SK-N-SH treated with all-trans-retinoic acid at 6 μM for 48 hours (cell line): ENCODE data around the gene TARS2.

Experiments used
- ATAC-seq: fragments of 200-7000 bp; cut with Tn5 transposase; 3 replicates; pipeline ENCODE4 v1.9.1; 2020; ENCODE audit warnings: mild to moderate bottlenecking, moderate library complexity
- ARNTL ChIP-seq: fragments of 450-650 bp; formaldehyde crosslinking; IDR thresholded peaks from 2 replicates; pipeline ENCODE4 v1.5.0; 2020; ENCODE audit warnings: low read depth, mild to moderate bottlenecking, moderate library complexity, borderline replicate concordance
- BACH2 ChIP-seq: fragments of 250-450 bp; sonication (Bioruptor Pico); IDR thresholded peaks from 2 replicates; pipeline ENCODE4 v1.9.0; 2021; ENCODE audit warnings: mild to moderate bottlenecking, borderline replicate concordance
- CSDC2 ChIP-seq: fragments of 250-450 bp; sonication (Bioruptor Pico); IDR thresholded peaks from 2 replicates; pipeline ENCODE4 v1.5.0; 2020; ENCODE audit warnings: mild to moderate bottlenecking, moderate library complexity
- ESRRG ChIP-seq: fragments of 250-450 bp; sonication (Bioruptor Pico); IDR thresholded peaks from 2 replicates; pipeline ENCODE4 v1.6.1; 2021; ENCODE audit warnings: mild to moderate bottlenecking
- GLIS3 ChIP-seq: fragments of 250-450 bp; sonication (Bioruptor Pico); IDR thresholded peaks from 2 replicates; pipeline ENCODE4 v1.5.0; 2020; ENCODE audit warnings: mild to moderate bottlenecking, moderate library complexity
- ISL1 ChIP-seq: fragments of 250-450 bp; sonication (Bioruptor Pico); IDR thresholded peaks from 2 replicates; pipeline ENCODE4 v2.1.2; 2022; ENCODE audit warnings: mild to moderate bottlenecking, moderate library complexity
- OSR1 ChIP-seq: fragments of 250-450 bp; sonication (Bioruptor Pico); IDR thresholded peaks from 2 replicates; pipeline ENCODE4 v1.8.0; 2022; ENCODE audit warnings: moderate library complexity, mild to moderate bottlenecking, inconsistent platforms
- PPARA ChIP-seq: fragments of 250-450 bp; sonication (Bioruptor Pico); IDR thresholded peaks from 2 replicates; pipeline ENCODE4 v1.5.0; 2020; ENCODE audit warnings: mild to moderate bottlenecking, borderline replicate concordance
- RARB ChIP-seq: fragments of 250-450 bp; sonication (Bioruptor Pico); IDR thresholded peaks from 2 replicates; pipeline ENCODE4 v1.8.0; 2021; ENCODE audit warnings: mild to moderate bottlenecking, moderate library complexity
- SNAI2 ChIP-seq: fragments of 250-450 bp; sonication (Bioruptor Pico); IDR thresholded peaks from 2 replicates; pipeline ENCODE4 v1.5.0; 2020; ENCODE audit warnings: mild to moderate bottlenecking, moderate library complexity
- TCF4 ChIP-seq: fragments of 250-450 bp; sonication (Bioruptor Pico); IDR thresholded peaks from 2 replicates; pipeline ENCODE4 v1.8.0; 2021; ENCODE audit warnings: mild to moderate bottlenecking, moderate library complexity, borderline replicate concordance
- TOX ChIP-seq: fragments of 250-450 bp; sonication (Bioruptor Pico); IDR thresholded peaks from 2 replicates; pipeline ENCODE4 v1.8.0; 2021; ENCODE audit warnings: mild to moderate bottlenecking, moderate library complexity, borderline replicate concordance
- ZC3H10 ChIP-seq: fragments of 250-450 bp; sonication (Bioruptor Pico); IDR thresholded peaks from 2 replicates; pipeline ENCODE4 v1.5.1; 2021; ENCODE audit warnings: mild to moderate bottlenecking, moderate library complexity
- ZFP3 ChIP-seq: fragments of 250-450 bp; sonication (Bioruptor Pico); IDR thresholded peaks from 2 replicates; pipeline ENCODE4 v1.5.0; 2020; ENCODE audit warnings: mild to moderate bottlenecking, moderate library complexity
- ZNF565 ChIP-seq: fragments of 450-650 bp; formaldehyde crosslinking; conservative IDR thresholded peaks from 2 replicates; pipeline ENCODE4 v1.5.0; 2020; ENCODE audit warnings: low read depth, mild to moderate bottlenecking, moderate library complexity
- ZNF70 ChIP-seq: fragments of 450-650 bp; formaldehyde crosslinking; IDR thresholded peaks from 2 replicates; pipeline ENCODE4 v1.5.0; 2020; ENCODE audit warnings: mild to moderate bottlenecking, moderate library complexity
- ZNF8 ChIP-seq: fragments of 450-650 bp; formaldehyde crosslinking; IDR thresholded peaks from 2 replicates; pipeline ENCODE4 v1.5.0; 2020; ENCODE audit warnings: mild to moderate bottlenecking, moderate library complexity
- TF ChIP-seq, protein P1 (sequence below): fragments of 250-450 bp; sonication (Bioruptor Pico); IDR thresholded peaks from 2 replicates; pipeline ENCODE4 v1.5.1; 2020; ENCODE audit warnings: low read depth, mild to moderate bottlenecking, moderate library complexity
- TF ChIP-seq, protein P2 (sequence below): fragments of 250-450 bp; sonication (Bioruptor Pico); IDR thresholded peaks from 2 replicates; pipeline ENCODE4 v1.8.0; 2021; ENCODE audit warnings: low read depth, mild to moderate bottlenecking, moderate library complexity, borderline replicate concordance
- TF ChIP-seq, protein P3 (sequence below): fragments of 250-450 bp; sonication (Bioruptor Pico); IDR thresholded peaks from 2 replicates; pipeline ENCODE4 v1.8.0; 2020; ENCODE audit warnings: mild to moderate bottlenecking, moderate library complexity, borderline replicate concordance
- TF ChIP-seq, protein P4 (sequence below): fragments of 250-450 bp; sonication (Bioruptor Pico); IDR thresholded peaks from 2 replicates; pipeline ENCODE4 v1.5.0; 2020; ENCODE audit warnings: mild to moderate bottlenecking, moderate library complexity
- TF ChIP-seq, protein P5 (sequence below): fragments of 250-450 bp; sonication (Bioruptor Pico); IDR thresholded peaks from 2 replicates; pipeline ENCODE4 v1.5.1; 2021; ENCODE audit warnings: mild to moderate bottlenecking, moderate library complexity

Gene TARS2

DNA sequence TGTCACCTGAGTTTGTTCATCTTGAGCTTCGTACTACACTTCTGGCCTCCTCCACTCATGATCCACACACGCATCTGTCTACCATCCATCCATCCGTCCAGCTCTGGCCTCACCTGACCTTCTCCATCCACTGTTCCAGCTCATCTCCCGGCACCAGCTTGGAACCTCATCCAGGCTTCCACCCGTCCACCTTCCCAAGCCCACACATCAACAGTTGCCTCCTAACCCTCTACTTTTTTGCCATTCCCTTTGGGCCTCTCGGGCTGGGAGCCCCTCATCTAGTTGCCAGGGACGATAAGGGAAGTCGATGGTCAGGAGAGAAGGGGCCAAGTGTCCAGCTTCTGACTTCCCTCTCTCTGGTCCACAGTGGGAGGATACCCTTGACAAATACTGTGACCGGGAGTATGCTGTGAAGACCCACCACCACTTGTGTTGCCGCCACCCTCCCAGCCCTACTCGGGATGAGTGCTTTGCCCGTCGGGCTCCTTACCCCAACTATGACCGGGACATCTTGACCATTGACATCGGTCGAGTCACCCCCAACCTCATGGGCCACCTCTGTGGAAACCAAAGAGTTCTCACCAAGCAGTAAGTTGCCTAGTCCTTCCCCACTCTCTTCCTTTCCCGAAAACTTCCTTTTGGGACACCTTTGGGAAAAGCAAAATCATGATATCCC is 24.9 kb downstream of the TARS2 start (continued):
- no peak for TF ChIP-seq ZNF70 (CRISPR knock-in tag)
- no peak for TF ChIP-seq ARNTL (CRISPR knock-in tag)
- TF ChIP-seq, protein P1, sequence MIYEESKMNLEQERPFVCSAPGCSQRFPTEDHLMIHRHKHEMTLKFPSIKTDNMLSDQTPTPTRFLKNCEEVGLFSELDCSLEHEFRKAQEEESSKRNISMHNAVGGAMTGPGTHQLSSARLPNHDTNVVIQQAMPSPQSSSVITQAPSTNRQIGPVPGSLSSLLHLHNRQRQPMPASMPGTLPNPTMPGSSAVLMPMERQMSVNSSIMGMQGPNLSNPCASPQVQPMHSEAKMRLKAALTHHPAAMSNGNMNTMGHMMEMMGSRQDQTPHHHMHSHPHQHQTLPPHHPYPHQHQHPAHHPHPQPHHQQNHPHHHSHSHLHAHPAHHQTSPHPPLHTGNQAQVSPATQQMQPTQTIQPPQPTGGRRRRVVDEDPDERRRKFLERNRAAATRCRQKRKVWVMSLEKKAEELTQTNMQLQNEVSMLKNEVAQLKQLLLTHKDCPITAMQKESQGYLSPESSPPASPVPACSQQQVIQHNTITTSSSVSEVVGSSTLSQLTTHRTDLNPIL: no peak
- TF ChIP-seq OSR1 (CRISPR knock-in tag): no peak
- TF ChIP-seq TOX (CRISPR knock-in tag): no peak

DNA sequence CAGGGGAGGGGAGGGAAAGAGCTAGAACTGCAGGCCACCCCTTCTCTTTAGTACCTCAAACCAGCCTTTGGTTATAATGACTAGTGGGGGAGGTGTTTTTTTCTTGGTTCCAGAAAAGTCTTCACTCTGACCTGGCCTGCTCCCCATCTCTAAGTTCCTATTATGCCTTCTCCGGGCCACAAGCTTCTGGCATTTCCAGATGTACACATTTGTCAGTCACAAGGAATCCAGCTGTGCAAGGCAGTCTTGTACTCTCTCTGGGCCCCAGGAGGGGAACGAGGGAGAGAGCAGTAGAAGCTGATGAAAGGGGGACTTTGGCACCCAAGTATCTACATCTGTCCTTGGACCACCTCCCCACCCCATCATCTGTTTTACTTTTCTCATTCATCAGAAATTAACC is 25.6 kb downstream of the TARS2 start:
- ATAC-seq: no peak
- TF ChIP-seq ESRRG (CRISPR knock-in tag) (no peak), CSDC2 (CRISPR knock-in tag) (no peak), TOX (CRISPR knock-in tag) (no peak), TCF4 (CRISPR knock-in tag) (no peak), ZC3H10 (no peak), ZNF565 (CRISPR knock-in tag) (no peak), SNAI2 (CRISPR knock-in tag) (no peak), RARB (CRISPR knock-in tag) (no peak), ZNF8 (CRISPR knock-in tag) (no peak), PPARA (CRISPR knock-in tag) (no peak), ISL1 (CRISPR knock-in tag) (no peak), ZFP3 (CRISPR knock-in tag) (no peak), BACH2 (CRISPR knock-in tag) (no peak), GLIS3 (CRISPR knock-in tag) (no peak), ZNF70 (CRISPR knock-in tag) (no peak), ARNTL (CRISPR knock-in tag) (no peak)
- TF ChIP-seq, protein P2, sequence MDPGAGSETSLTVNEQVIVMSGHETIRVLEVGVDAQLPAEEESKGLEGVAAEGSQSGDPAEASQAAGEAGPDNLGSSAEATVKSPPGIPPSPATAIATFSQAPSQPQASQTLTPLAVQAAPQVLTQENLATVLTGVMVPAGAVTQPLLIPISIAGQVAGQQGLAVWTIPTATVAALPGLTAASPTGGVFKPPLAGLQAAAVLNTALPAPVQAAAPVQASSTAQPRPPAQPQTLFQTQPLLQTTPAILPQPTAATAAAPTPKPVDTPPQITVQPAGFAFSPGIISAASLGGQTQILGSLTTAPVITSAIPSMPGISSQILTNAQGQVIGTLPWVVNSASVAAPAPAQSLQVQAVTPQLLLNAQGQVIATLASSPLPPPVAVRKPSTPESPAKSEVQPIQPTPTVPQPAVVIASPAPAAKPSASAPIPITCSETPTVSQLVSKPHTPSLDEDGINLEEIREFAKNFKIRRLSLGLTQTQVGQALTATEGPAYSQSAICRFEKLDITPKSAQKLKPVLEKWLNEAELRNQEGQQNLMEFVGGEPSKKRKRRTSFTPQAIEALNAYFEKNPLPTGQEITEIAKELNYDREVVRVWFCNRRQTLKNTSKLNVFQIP (CRISPR knock-in tag): no peak
- TF ChIP-seq, protein P3, sequence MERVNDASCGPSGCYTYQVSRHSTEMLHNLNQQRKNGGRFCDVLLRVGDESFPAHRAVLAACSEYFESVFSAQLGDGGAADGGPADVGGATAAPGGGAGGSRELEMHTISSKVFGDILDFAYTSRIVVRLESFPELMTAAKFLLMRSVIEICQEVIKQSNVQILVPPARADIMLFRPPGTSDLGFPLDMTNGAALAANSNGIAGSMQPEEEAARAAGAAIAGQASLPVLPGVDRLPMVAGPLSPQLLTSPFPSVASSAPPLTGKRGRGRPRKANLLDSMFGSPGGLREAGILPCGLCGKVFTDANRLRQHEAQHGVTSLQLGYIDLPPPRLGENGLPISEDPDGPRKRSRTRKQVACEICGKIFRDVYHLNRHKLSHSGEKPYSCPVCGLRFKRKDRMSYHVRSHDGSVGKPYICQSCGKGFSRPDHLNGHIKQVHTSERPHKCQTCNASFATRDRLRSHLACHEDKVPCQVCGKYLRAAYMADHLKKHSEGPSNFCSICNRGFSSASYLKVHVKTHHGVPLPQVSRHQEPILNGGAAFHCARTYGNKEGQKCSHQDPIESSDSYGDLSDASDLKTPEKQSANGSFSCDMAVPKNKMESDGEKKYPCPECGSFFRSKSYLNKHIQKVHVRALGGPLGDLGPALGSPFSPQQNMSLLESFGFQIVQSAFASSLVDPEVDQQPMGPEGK (CRISPR knock-in tag): no peak
- TF ChIP-seq, protein P1: no peak
- TF ChIP-seq, protein P4, sequence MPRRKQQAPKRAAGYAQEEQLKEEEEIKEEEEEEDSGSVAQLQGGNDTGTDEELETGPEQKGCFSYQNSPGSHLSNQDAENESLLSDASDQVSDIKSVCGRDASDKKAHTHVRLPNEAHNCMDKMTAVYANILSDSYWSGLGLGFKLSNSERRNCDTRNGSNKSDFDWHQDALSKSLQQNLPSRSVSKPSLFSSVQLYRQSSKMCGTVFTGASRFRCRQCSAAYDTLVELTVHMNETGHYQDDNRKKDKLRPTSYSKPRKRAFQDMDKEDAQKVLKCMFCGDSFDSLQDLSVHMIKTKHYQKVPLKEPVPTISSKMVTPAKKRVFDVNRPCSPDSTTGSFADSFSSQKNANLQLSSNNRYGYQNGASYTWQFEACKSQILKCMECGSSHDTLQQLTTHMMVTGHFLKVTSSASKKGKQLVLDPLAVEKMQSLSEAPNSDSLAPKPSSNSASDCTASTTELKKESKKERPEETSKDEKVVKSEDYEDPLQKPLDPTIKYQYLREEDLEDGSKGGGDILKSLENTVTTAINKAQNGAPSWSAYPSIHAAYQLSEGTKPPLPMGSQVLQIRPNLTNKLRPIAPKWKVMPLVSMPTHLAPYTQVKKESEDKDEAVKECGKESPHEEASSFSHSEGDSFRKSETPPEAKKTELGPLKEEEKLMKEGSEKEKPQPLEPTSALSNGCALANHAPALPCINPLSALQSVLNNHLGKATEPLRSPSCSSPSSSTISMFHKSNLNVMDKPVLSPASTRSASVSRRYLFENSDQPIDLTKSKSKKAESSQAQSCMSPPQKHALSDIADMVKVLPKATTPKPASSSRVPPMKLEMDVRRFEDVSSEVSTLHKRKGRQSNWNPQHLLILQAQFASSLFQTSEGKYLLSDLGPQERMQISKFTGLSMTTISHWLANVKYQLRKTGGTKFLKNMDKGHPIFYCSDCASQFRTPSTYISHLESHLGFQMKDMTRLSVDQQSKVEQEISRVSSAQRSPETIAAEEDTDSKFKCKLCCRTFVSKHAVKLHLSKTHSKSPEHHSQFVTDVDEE (CRISPR knock-in tag): no peak

DNA sequence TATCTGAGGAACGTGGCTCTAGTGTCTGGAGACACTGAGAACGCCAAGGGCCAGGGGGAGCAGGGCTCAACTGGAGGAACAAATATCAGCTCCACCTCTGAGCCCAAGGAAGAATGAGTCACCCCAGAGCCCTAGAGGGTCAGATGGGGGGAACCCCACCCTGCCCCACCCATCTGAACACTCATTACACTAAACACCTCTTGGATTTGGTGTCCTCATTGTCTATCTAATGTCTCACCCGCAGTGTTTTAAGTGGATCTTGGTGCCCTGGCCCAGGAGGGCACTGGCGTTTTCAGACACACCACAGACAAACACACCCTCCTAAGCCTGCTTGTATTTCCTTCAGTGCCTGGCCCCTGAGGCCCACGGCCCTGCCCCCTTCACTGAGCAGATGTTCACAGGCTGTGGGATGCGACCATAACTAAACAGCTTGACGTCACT is 26.2 kb downstream of the TARS2 start:
- no peak for ATAC-seq
- no peak for TF ChIP-seq ZFP3 (CRISPR knock-in tag)
- TF ChIP-seq, protein P5, sequence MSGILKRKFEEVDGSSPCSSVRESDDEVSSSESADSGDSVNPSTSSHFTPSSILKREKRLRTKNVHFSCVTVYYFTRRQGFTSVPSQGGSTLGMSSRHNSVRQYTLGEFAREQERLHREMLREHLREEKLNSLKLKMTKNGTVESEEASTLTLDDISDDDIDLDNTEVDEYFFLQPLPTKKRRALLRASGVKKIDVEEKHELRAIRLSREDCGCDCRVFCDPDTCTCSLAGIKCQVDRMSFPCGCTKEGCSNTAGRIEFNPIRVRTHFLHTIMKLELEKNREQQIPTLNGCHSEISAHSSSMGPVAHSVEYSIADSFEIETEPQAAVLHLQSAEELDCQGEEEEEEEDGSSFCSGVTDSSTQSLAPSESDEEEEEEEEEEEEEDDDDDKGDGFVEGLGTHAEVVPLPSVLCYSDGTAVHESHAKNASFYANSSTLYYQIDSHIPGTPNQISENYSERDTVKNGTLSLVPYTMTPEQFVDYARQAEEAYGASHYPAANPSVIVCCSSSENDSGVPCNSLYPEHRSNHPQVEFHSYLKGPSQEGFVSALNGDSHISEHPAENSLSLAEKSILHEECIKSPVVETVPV (CRISPR knock-in tag): no peak
- no peak for TF ChIP-seq ESRRG (CRISPR knock-in tag)
- TF ChIP-seq TOX (CRISPR knock-in tag): no peak
- TF ChIP-seq OSR1 (CRISPR knock-in tag): no peak
- TF ChIP-seq ZC3H10: no peak
- TF ChIP-seq, protein P3 (CRISPR knock-in tag): no peak
- TF ChIP-seq, protein P1: no peak
- no peak for TF ChIP-seq ISL1 (CRISPR knock-in tag)
- no peak for TF ChIP-seq RARB (CRISPR knock-in tag)
- no peak for TF ChIP-seq BACH2 (CRISPR knock-in tag)
